ENCODE measurements around the gene CFAP54. TPM values are rescaled to one million over a fixed set of nuclear protein-coding genes. Genes with fewer than 3 reads are reported as not detected.

CFAP54 gene
- total RNA-seq, 4 donors from 2014 or later = 2.1 to 4.7 (median 3.6) TPM

- Histone ChIP-seq H3K4me1 (no peaks in the 10 kb centered on the region), H3K9me3 (no peaks in the 10 kb centered on the region), H3K36me3 (no peaks in the 10 kb centered on the region), H3K27ac (no peak overlapping the region), H3K4me3 (no peak overlapping the region), H3K27me3 (no peaks in the 10 kb centered on the region)
- no peak for ATAC-seq
- WGBS, 2 donors (ENCODE audit: low coverage in 1 of 2) = 97 to 100% methylated on average over 2 to 3 of the region's 3 CpGs
- TF ChIP-seq POLR2AphosphoS5 (IDR thresholded peaks at IDR 0.05) (no peak), POLR2A (IDR thresholded peaks at IDR 0.05) (no peak), EP300 (IDR thresholded peaks at IDR 0.05) (no peak), CTCF (IDR thresholded peaks at IDR 0.05) (no peak)
Observed at GRCh38 chr12:96810477-96810876, 321.1 kb downstream of the CFAP54 start.

GRCh38 chr12:96811083-96811482 lies 321.7 kb downstream of the CFAP54 start:
- no peaks in the 10 kb centered on the region for H3K4me1 ChIP-seq
- no peaks in the 10 kb centered on the region for H3K27me3 ChIP-seq
- no peaks in the 10 kb centered on the region for H3K9me3 ChIP-seq
- no peak overlapping the region for H3K4me3 ChIP-seq
- TF ChIP-seq POLR2AphosphoS5 (IDR thresholded peaks at IDR 0.05) (no peak), POLR2A (IDR thresholded peaks at IDR 0.05) (no peak), EP300 (IDR thresholded peaks at IDR 0.05) (no peak), CTCF (IDR thresholded peaks at IDR 0.05) (no peak)
- no peak for ATAC-seq
- no peaks in the 10 kb centered on the region for H3K36me3 ChIP-seq
- WGBS, 2 donors (ENCODE audit: low coverage in 1 of 2) = 22 to 34% methylated on average over 3 of the region's 3 CpGs
- no peak overlapping the region for H3K27ac ChIP-seq

- no peaks in the 10 kb centered on the region for H3K27me3 ChIP-seq
- no peaks in the 10 kb centered on the region for H3K9me3 ChIP-seq
- no peak for TF ChIP-seq POLR2AphosphoS5 (IDR thresholded peaks at IDR 0.05)
- no peak for TF ChIP-seq CTCF (IDR thresholded peaks at IDR 0.05)
- TF ChIP-seq EP300 (IDR thresholded peaks at IDR 0.05) = no peak
- no peak for TF ChIP-seq POLR2A (IDR thresholded peaks at IDR 0.05)
- no peak overlapping the region for H3K27ac ChIP-seq
- no peak for ATAC-seq
- no peaks in the 10 kb centered on the region for H3K4me1 ChIP-seq
- H3K4me3 ChIP-seq = no peak overlapping the region
- 57 to 67% methylated on average over 2 of the region's 2 CpGs for WGBS, 2 donors (ENCODE audit: low coverage in 1 of 2)
- H3K36me3 ChIP-seq = peaks cover 0 to 4% of the 10 kb centered on the region in 2 donors
Observed at GRCh38 chr12:96812153-96812552, 322.8 kb downstream of the CFAP54 start.

- no peak overlapping the region for H3K4me3 ChIP-seq
- H3K9me3 ChIP-seq = peaks cover 0 to 4% (median 0%) of the 10 kb centered on the region in 3 donors
- no peaks in the 10 kb centered on the region for H3K4me1 ChIP-seq
- WGBS, 2 donors (ENCODE audit: low coverage in 1 of 2) = 84 to 90% methylated on average over 2 of the region's 2 CpGs
- peaks cover 0 to 6% of the 10 kb centered on the region in 2 donors for H3K36me3 ChIP-seq
- no peak overlapping the region for H3K27ac ChIP-seq
- ATAC-seq = no peak
- no peaks in the 10 kb centered on the region for H3K27me3 ChIP-seq
- TF ChIP-seq POLR2A (IDR thresholded peaks at IDR 0.05) (no peak), EP300 (IDR thresholded peaks at IDR 0.05) (no peak), CTCF (IDR thresholded peaks at IDR 0.05) (no peak)
Observed at GRCh38 chr12:96814200-96814599, 324.8 kb downstream of the CFAP54 start.

- Histone ChIP-seq H3K36me3 (peaks cover 0 to 11% of the 10 kb centered on the region in 2 donors), H3K4me1 (no peaks in the 10 kb centered on the region), H3K27me3 (no peaks in the 10 kb centered on the region), H3K27ac (no peak overlapping the region), H3K9me3 (peaks cover 0 to 4% (median 0%) of the 10 kb centered on the region in 3 donors), H3K4me3 (no peak overlapping the region)
- WGBS, 2 donors (ENCODE audit: low coverage in 1 of 2) = 83 to 90% methylated on average over 3 of the region's 3 CpGs
- ATAC-seq = no peak
- TF ChIP-seq POLR2A (IDR thresholded peaks at IDR 0.05) (no peak), CTCF (IDR thresholded peaks at IDR 0.05) (no peak), EP300 (IDR thresholded peaks at IDR 0.05) (no peak), POLR2AphosphoS5 (IDR thresholded peaks at IDR 0.05) (no peak)
Observed at GRCh38 chr12:96821592-96821991, 332.2 kb downstream of the CFAP54 start.
